ENCODE data around the gene NRXN3. TPM values are rescaled to one million over a fixed set of nuclear protein-coding genes. Genes with fewer than 3 reads are reported as not detected.
"Not testable (repeated sequence)": the region's sequence is repeated elsewhere in the genome, so short reads cannot be mapped to it uniquely, and the experiment has no call there.

Gene NRXN3
- total RNA-seq, 1 experiment from 2014 or later, result not detected

GRCh38 chr14:78425782-78426181 is 255.6 kb downstream of the NRXN3 start:
- Mint-ChIP-seq H3K4me3 (ENCODE audit: low read depth, unreplicated experiment) (no peak overlapping the region), H3K36me3 (ENCODE audit: insufficient read depth, unreplicated experiment) (no peaks in the 10 kb centered on the region), H3K4me1 (ENCODE audit: low read depth, unreplicated experiment) (no peaks in the 10 kb centered on the region), H3K9me3 (ENCODE audit: low read depth, unreplicated experiment) (no peaks in the 10 kb centered on the region), H3K27ac (ENCODE audit: unreplicated experiment) (no peak overlapping the region), H3K27me3 (ENCODE audit: unreplicated experiment) (peaks cover 38% of the 10 kb centered on the region)
- TF ChIP-seq CTCF (IDR thresholded peaks at IDR 0.05; ENCODE audit: unreplicated experiment), result no peak
- DNase-seq, result no peak
- intact Hi-C loops (cut with micrococcal nuclease; ENCODE audit: unreplicated experiment), result no loop called here
- CTCF ChIA-PET, result interaction anchor here (0.8 kb wide), 1 partner anchor 13 kb away, joined by 3 read pairs; no protein-coding TSS in a partner anchor
- BruUV-seq (replicated peaks), result no TSS peak

- Mint-ChIP-seq H3K9me3 (ENCODE audit: low read depth, unreplicated experiment) (no peaks in the 10 kb centered on the region), H3K27me3 (ENCODE audit: unreplicated experiment) (peaks cover 64% of the 10 kb centered on the region), H3K27ac (ENCODE audit: unreplicated experiment) (no peak overlapping the region), H3K4me1 (ENCODE audit: low read depth, unreplicated experiment) (no peaks in the 10 kb centered on the region), H3K36me3 (ENCODE audit: insufficient read depth, unreplicated experiment) (no peaks in the 10 kb centered on the region), H3K4me3 (ENCODE audit: low read depth, unreplicated experiment) (no peak overlapping the region)
- intact Hi-C loops (cut with micrococcal nuclease; ENCODE audit: unreplicated experiment), result no loop called here
- no peak for DNase-seq
- no peak for TF ChIP-seq CTCF (IDR thresholded peaks at IDR 0.05; ENCODE audit: unreplicated experiment)
- CTCF ChIA-PET, result no interaction called here
- BruUV-seq (replicated peaks), result no TSS peak
These were observed 261.9 kb downstream of the NRXN3 start for GRCh38 chr14:78432046-78432445.

GRCh38 chr14:78437448-78437847 is 267.3 kb downstream of the NRXN3 start:
- H3K36me3 Mint-ChIP-seq (ENCODE audit: insufficient read depth, unreplicated experiment); H3K27ac Mint-ChIP-seq (ENCODE audit: unreplicated experiment); CTCF ChIA-PET; H3K4me3 Mint-ChIP-seq (ENCODE audit: low read depth, unreplicated experiment); H3K4me1 Mint-ChIP-seq (ENCODE audit: low read depth, unreplicated experiment); BruUV-seq (replicated peaks); intact Hi-C loops (cut with micrococcal nuclease; ENCODE audit: unreplicated experiment); DNase-seq; H3K9me3 Mint-ChIP-seq (ENCODE audit: low read depth, unreplicated experiment): not testable (repeated sequence)
- H3K27me3 Mint-ChIP-seq (ENCODE audit: unreplicated experiment), result peaks cover 73% of the 10 kb centered on the region

- H3K27ac Mint-ChIP-seq (ENCODE audit: unreplicated experiment), result no peak overlapping the region
- H3K4me1 Mint-ChIP-seq (ENCODE audit: low read depth, unreplicated experiment), result no peaks in the 10 kb centered on the region
- peaks cover 63% of the 10 kb centered on the region for H3K27me3 Mint-ChIP-seq (ENCODE audit: unreplicated experiment)
- no TSS peak for BruUV-seq (replicated peaks)
- no peaks in the 10 kb centered on the region for H3K36me3 Mint-ChIP-seq (ENCODE audit: insufficient read depth, unreplicated experiment)
- intact Hi-C loops (cut with micrococcal nuclease; ENCODE audit: unreplicated experiment), result no loop called here
- TF ChIP-seq CTCF (IDR thresholded peaks at IDR 0.05; ENCODE audit: unreplicated experiment), result no peak
- no peak for DNase-seq
- no peaks in the 10 kb centered on the region for H3K9me3 Mint-ChIP-seq (ENCODE audit: low read depth, unreplicated experiment)
- CTCF ChIA-PET, result no interaction called here
- H3K4me3 Mint-ChIP-seq (ENCODE audit: low read depth, unreplicated experiment), result no peak overlapping the region
These were observed 270.3 kb downstream of the NRXN3 start for GRCh38 chr14:78440356-78440894.

- CTCF ChIA-PET, result interaction anchor here (0.6 kb wide), 1 partner anchor 245 kb away, joined by 4 read pairs; no protein-coding TSS in a partner anchor
- BruUV-seq (replicated peaks), result no TSS peak
- no peak for TF ChIP-seq CTCF (IDR thresholded peaks at IDR 0.05; ENCODE audit: unreplicated experiment)
These were observed 273.7 kb downstream of the NRXN3 start for GRCh38 chr14:78443834-78444233.

More at GRCh38 chr14:78443834-78444233, 273.7 kb downstream of the NRXN3 start:
- Mint-ChIP-seq H3K36me3 (ENCODE audit: insufficient read depth, unreplicated experiment) (no peaks in the 10 kb centered on the region), H3K9me3 (ENCODE audit: low read depth, unreplicated experiment) (no peaks in the 10 kb centered on the region), H3K4me1 (ENCODE audit: low read depth, unreplicated experiment) (no peaks in the 10 kb centered on the region), H3K4me3 (ENCODE audit: low read depth, unreplicated experiment) (no peak overlapping the region), H3K27ac (ENCODE audit: unreplicated experiment) (no peak overlapping the region), H3K27me3 (ENCODE audit: unreplicated experiment) (peaks cover 49% of the 10 kb centered on the region)
- intact Hi-C loops (cut with micrococcal nuclease; ENCODE audit: unreplicated experiment), result no loop called here
- DNase-seq, result no peak
